Astrocyte (in vitro differentiated cells and primary cell): ENCODE measurements around the gene NLN. TPM values are rescaled to one million over a fixed set of nuclear protein-coding genes. Genes with fewer than 3 reads are reported as not detected.

Experiments
- DNase-seq: peaks from one replicate; pipeline ENCODE4 v3.0.0-alpha.2; 2010; ENCODE audit warnings: low read depth
- FAIRE-seq: peaks from 2 replicates; lab custom pipeline; 2011; peaks lifted over from hg19 to GRCh38; lab: Jason Lieb, UNC
- H2AFZ ChIP-seq: 2 replicates; pipeline ENCODE4 v1.6.0; 2012; ENCODE audit warnings: low read depth, low read length, inconsistent platforms
- H3K27ac ChIP-seq: 2 replicates; pipeline ENCODE4 v1.5.1; 2011; ENCODE audit warnings: low read depth, low read length, inconsistent platforms
- H3K27me3 ChIP-seq: 2 replicates; pipeline ENCODE4 v1.6.0; 2011; ENCODE audit warnings: low read length, inconsistent platforms; ENCODE audit not compliant: insufficient read depth
- H3K36me3 ChIP-seq: 2 replicates; pipeline ENCODE4 v1.5.1; 2011; ENCODE audit warnings: low read length, inconsistent platforms; ENCODE audit not compliant: insufficient read depth
- H3K4me1 ChIP-seq: 2 replicates; pipeline ENCODE4 v1.5.1; 2011; ENCODE audit warnings: low read length, inconsistent platforms; ENCODE audit not compliant: insufficient read depth
- H3K4me2 ChIP-seq: 2 replicates; pipeline ENCODE4 v1.6.0; 2012; ENCODE audit warnings: low read length, inconsistent platforms
- H3K4me3 ChIP-seq: 2 replicates; pipeline ENCODE4 v1.5.1; 2011; ENCODE audit warnings: low read depth, mild to moderate bottlenecking, low read length, inconsistent platforms; ENCODE audit not compliant: insufficient read depth
- H3K79me2 ChIP-seq: 2 replicates; pipeline ENCODE4 v1.6.0; 2012; ENCODE audit warnings: mild to moderate bottlenecking, low read length, inconsistent platforms; ENCODE audit not compliant: insufficient read depth
- H3K9ac ChIP-seq: 2 replicates; pipeline ENCODE4 v1.6.0; 2012; ENCODE audit warnings: mild to moderate bottlenecking, low read length, inconsistent platforms
- H3K9me3 ChIP-seq: 2 replicates; pipeline ENCODE4 v1.5.1; 2012; ENCODE audit warnings: low read depth, mild to moderate bottlenecking, low read length, inconsistent platforms; ENCODE audit not compliant: insufficient read depth
- H4K20me1 ChIP-seq: 2 replicates; pipeline ENCODE4 v1.6.0; 2012; ENCODE audit warnings: low read length, inconsistent platforms; ENCODE audit not compliant: insufficient read depth
- H3K27ac Mint-ChIP-seq: one replicate; pipeline ENCODE4 v1.8.0; 2021; ENCODE audit warnings: mild to moderate bottlenecking, mixed read lengths; ENCODE audit not compliant: unreplicated experiment
- H3K27me3 Mint-ChIP-seq: one replicate; pipeline ENCODE4 v1.8.0; 2021; ENCODE audit warnings: low read depth, mixed read lengths; ENCODE audit not compliant: unreplicated experiment
- H3K36me3 Mint-ChIP-seq: one replicate; pipeline ENCODE4 v1.8.0; 2021; ENCODE audit warnings: low read depth, mixed read lengths; ENCODE audit not compliant: unreplicated experiment
- H3K4me1 Mint-ChIP-seq: one replicate; pipeline ENCODE4 v1.8.0; 2021; ENCODE audit warnings: low read depth, mixed read lengths; ENCODE audit not compliant: unreplicated experiment
- H3K4me3 Mint-ChIP-seq: one replicate; pipeline ENCODE4 v1.8.0; 2021; ENCODE audit warnings: mild to moderate bottlenecking, moderate library complexity, mixed read lengths; ENCODE audit not compliant: unreplicated experiment
- H3K9me3 Mint-ChIP-seq: one replicate; pipeline ENCODE4 v1.8.0; 2021; ENCODE audit warnings: mild to moderate bottlenecking, mixed read lengths; ENCODE audit not compliant: unreplicated experiment
- CTCF ChIP-seq: IDR thresholded peaks from 2 replicates; pipeline ENCODE4 v1.5.1; 2011; ENCODE audit warnings: low read depth, mild to moderate bottlenecking, inconsistent platforms, low read length, moderate library complexity; ENCODE audit not compliant: insufficient read depth
- EZH2 ChIP-seq: IDR thresholded peaks from 2 replicates; pipeline ENCODE4 v1.6.1; 2012; ENCODE audit warnings: mild to moderate bottlenecking, low read length, inconsistent platforms; ENCODE audit not compliant: insufficient read depth
- total RNA-seq: library from RNA; stranded (reverse); gene quantifications from 2 replicates; pipeline ENCODE4 v1.2.1, GENCODE V29; 2021

The NLN gene
- total RNA-seq, 1 donor from 2014 or later = 65.2 TPM

GRCh38 chr5:65818592-65818991 lies 96.6 kb downstream of the NLN start:
- Histone ChIP-seq H3K27ac (no peak overlapping the region), H3K36me3 (peaks cover 6% of the 10 kb centered on the region), H3K4me3 (no peak overlapping the region), H3K79me2 (no peaks in the 10 kb centered on the region), H2AFZ (no peak overlapping the region), H3K4me1 (peaks cover 5% of the 10 kb centered on the region), H3K27me3 (no peaks in the 10 kb centered on the region), H4K20me1 (no peaks in the 10 kb centered on the region), H3K4me2 (no peak overlapping the region), H3K9ac (no peak overlapping the region), H3K9me3 (no peaks in the 10 kb centered on the region)
- TF ChIP-seq EZH2 (no peak), CTCF (no peak)
- Mint-ChIP-seq H3K27ac (no peak overlapping the region), H3K9me3 (no peaks in the 10 kb centered on the region), H3K4me1 (peaks cover 10% of the 10 kb centered on the region), H3K4me3 (no peak overlapping the region), H3K36me3 (peaks cover 18% of the 10 kb centered on the region), H3K27me3 (no peaks in the 10 kb centered on the region)
- no peak for FAIRE-seq
- no peak for DNase-seq

GRCh38 chr5:65819215-65819904 lies 97.4 kb downstream of the NLN start:
- TF ChIP-seq CTCF = no peak
- no peak for TF ChIP-seq EZH2
- no peak overlapping the region for H3K27ac ChIP-seq
- H3K36me3 ChIP-seq = peaks cover 6% of the 10 kb centered on the region
- no peak overlapping the region for H2AFZ ChIP-seq
- H3K4me1 Mint-ChIP-seq = peaks cover 12% of the 10 kb centered on the region
- peaks cover 7% of the 10 kb centered on the region for H3K4me1 ChIP-seq
- no peak overlapping the region for H3K4me3 Mint-ChIP-seq
- no peak overlapping the region for H3K9ac ChIP-seq
- FAIRE-seq (no peak), DNase-seq (no peak)
- H3K9me3 ChIP-seq = no peaks in the 10 kb centered on the region
- H3K4me2 ChIP-seq = no peak overlapping the region
- H3K79me2 ChIP-seq = no peaks in the 10 kb centered on the region
- no peaks in the 10 kb centered on the region for H3K27me3 ChIP-seq
- no peaks in the 10 kb centered on the region for H4K20me1 ChIP-seq
- H3K4me3 ChIP-seq = no peak overlapping the region
- H3K27me3 Mint-ChIP-seq = no peaks in the 10 kb centered on the region
- peaks cover 12% of the 10 kb centered on the region for H3K36me3 Mint-ChIP-seq
- no peaks in the 10 kb centered on the region for H3K9me3 Mint-ChIP-seq
- H3K27ac Mint-ChIP-seq = no peak overlapping the region

GRCh38 chr5:65819905-65820240 lies 97.9 kb downstream of the NLN start:
- Histone ChIP-seq H3K27me3 (no peaks in the 10 kb centered on the region), H2AFZ (no peak overlapping the region), H4K20me1 (no peaks in the 10 kb centered on the region), H3K36me3 (peaks cover 6% of the 10 kb centered on the region), H3K9ac (no peak overlapping the region), H3K27ac (no peak overlapping the region), H3K79me2 (no peaks in the 10 kb centered on the region), H3K9me3 (no peaks in the 10 kb centered on the region), H3K4me3 (no peak overlapping the region), H3K4me1 (peaks cover 7% of the 10 kb centered on the region), H3K4me2 (no peak overlapping the region)
- peaks cover 11% of the 10 kb centered on the region for H3K36me3 Mint-ChIP-seq
- DNase-seq = no peak
- peaks cover 12% of the 10 kb centered on the region for H3K4me1 Mint-ChIP-seq
- no peaks in the 10 kb centered on the region for H3K9me3 Mint-ChIP-seq
- TF ChIP-seq EZH2 (no peak), CTCF (no peak)
- no peaks in the 10 kb centered on the region for H3K27me3 Mint-ChIP-seq
- no peak overlapping the region for H3K27ac Mint-ChIP-seq
- no peak for FAIRE-seq
- no peak overlapping the region for H3K4me3 Mint-ChIP-seq
